Measurements from ENCODE around the gene INPP5D.

DNA sequence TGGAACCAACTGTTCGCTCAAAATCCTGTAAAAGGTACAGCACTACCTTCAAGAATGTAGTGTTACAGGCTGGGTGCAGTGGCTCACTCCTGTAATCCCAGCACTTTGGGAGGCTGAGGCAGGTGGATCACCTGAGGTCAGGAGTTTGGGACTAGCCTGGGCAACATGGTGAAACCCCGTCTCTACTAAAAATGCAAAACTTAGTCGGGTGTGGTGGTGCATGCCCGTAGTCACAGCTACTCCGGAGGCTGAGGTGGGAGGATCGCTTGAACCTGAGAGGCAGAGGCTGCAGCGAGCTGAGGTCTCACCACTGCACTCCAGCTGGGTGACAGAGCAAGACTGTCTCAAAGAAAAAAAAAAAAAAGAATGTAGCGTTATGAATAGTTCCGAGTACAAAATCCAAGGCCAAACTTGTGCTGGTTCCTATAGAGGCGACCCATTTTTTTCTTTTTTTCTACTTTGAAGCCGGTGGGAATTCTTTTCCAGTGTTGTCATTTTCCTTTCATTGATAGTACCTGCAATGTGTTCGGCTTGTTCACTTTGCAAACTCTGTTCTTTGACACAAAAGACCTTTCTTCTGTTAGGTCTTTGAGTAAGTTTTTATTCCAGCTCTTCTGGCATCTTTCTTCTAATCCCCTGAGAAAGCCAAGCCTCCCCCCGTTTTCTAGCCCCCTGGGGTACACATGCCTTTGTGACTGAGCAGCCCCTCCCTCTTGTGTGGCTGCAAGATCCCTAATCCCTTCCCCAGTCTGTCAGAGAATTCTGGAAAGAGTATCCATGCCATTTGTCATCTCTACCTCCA lies 25.1 kb downstream of the INPP5D start:
- TF ChIP-seq, protein P1, sequence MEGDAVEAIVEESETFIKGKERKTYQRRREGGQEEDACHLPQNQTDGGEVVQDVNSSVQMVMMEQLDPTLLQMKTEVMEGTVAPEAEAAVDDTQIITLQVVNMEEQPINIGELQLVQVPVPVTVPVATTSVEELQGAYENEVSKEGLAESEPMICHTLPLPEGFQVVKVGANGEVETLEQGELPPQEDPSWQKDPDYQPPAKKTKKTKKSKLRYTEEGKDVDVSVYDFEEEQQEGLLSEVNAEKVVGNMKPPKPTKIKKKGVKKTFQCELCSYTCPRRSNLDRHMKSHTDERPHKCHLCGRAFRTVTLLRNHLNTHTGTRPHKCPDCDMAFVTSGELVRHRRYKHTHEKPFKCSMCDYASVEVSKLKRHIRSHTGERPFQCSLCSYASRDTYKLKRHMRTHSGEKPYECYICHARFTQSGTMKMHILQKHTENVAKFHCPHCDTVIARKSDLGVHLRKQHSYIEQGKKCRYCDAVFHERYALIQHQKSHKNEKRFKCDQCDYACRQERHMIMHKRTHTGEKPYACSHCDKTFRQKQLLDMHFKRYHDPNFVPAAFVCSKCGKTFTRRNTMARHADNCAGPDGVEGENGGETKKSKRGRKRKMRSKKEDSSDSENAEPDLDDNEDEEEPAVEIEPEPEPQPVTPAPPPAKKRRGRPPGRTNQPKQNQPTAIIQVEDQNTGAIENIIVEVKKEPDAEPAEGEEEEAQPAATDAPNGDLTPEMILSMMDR (IDR thresholded peaks at IDR 0.05; ENCODE audit: low read length), result no peak
- no peak for TF ChIP-seq EZH2 (IDR thresholded peaks at IDR 0.05; ENCODE audit: borderline replicate concordance, low read length)

All from OCI-LY1 (cell line).